ENCODE measurements around the gene COBL. TPM values are rescaled to one million over a fixed set of nuclear protein-coding genes. Genes with fewer than 3 reads are reported as not detected.

The COBL gene
- total RNA-seq, 2 experiments from 2014 or later, result not detected

GRCh38 chr7:51162724-51163329, 153.8 kb downstream of the COBL start:
- no peaks in the 10 kb centered on the region for H3K36me3 Mint-ChIP-seq (ENCODE audit: low read depth)
- H3K9me3 Mint-ChIP-seq, result no peaks in the 10 kb centered on the region
- peak; percentile 92 for DNase-seq
- intact Hi-C loops (cut with micrococcal nuclease), result loop anchor here (1.0 to 5.0 kb wide), 6 partner anchors 40 to 548 kb away; no protein-coding TSS in a partner anchor
- no peak overlapping the region for H3K4me3 Mint-ChIP-seq
- CTCF ChIA-PET, result interaction anchor here (0.6 to 4.6 kb wide), 37 partner anchors 8 to 1070 kb away, joined by 3 to 45 read pairs (median 3); no protein-coding TSS in a partner anchor
- H3K4me1 Mint-ChIP-seq (ENCODE audit: low read depth), result peaks cover 9% of the 10 kb centered on the region
- no peak overlapping the region for H3K27ac Mint-ChIP-seq
- peaks cover 12% of the 10 kb centered on the region for H3K27me3 Mint-ChIP-seq (ENCODE audit: low read depth)

GRCh38 chr7:51161937-51162336, 154.7 kb downstream of the COBL start:
- H3K4me3 Mint-ChIP-seq, result no peak overlapping the region
- peaks cover 9% of the 10 kb centered on the region for H3K4me1 Mint-ChIP-seq (ENCODE audit: low read depth)
- intact Hi-C loops (cut with micrococcal nuclease), result loop anchor here (1.0 to 5.0 kb wide), 10 partner anchors 39 to 1070 kb away; no protein-coding TSS in a partner anchor
- H3K27ac Mint-ChIP-seq, result no peak overlapping the region
- H3K9me3 Mint-ChIP-seq, result no peaks in the 10 kb centered on the region
- DNase-seq, result no peak
- CTCF ChIA-PET, result interaction anchor here (0.6 to 4.6 kb wide), 33 partner anchors 9 to 1072 kb away, joined by 3 to 45 read pairs (median 3); no protein-coding TSS in a partner anchor
- H3K27me3 Mint-ChIP-seq (ENCODE audit: low read depth), result peaks cover 12% of the 10 kb centered on the region
- H3K36me3 Mint-ChIP-seq (ENCODE audit: low read depth), result no peaks in the 10 kb centered on the region

GRCh38 chr7:51160990-51161615, 155.5 kb downstream of the COBL start:
- Mint-ChIP-seq H3K9me3 (no peaks in the 10 kb centered on the region), H3K27ac (no peak overlapping the region), H3K4me1 (ENCODE audit: low read depth) (peaks cover 9% of the 10 kb centered on the region), H3K4me3 (no peak overlapping the region), H3K27me3 (ENCODE audit: low read depth) (peaks cover 14% of the 10 kb centered on the region), H3K36me3 (ENCODE audit: low read depth) (no peaks in the 10 kb centered on the region)
- CTCF ChIA-PET, result interaction anchor here (0.5 to 4.6 kb wide), 59 partner anchors 9 to 1072 kb away, joined by 3 to 45 read pairs (median 4); partner anchors contain the start of gene ZPBP
- intact Hi-C loops (cut with micrococcal nuclease), result loop anchor here (1.0 to 5.0 kb wide), 6 partner anchors 100 to 1069 kb away; no protein-coding TSS in a partner anchor
- peak; percentile 72 for DNase-seq

GRCh38 chr7:51160411-51160810, 156.2 kb downstream of the COBL start:
- peaks cover 15% of the 10 kb centered on the region for H3K27me3 Mint-ChIP-seq (ENCODE audit: low read depth)
- no peak overlapping the region for H3K4me3 Mint-ChIP-seq
- no peaks in the 10 kb centered on the region for H3K36me3 Mint-ChIP-seq (ENCODE audit: low read depth)

GRCh38 chr7:51158742-51159445, 157.7 kb downstream of the COBL start:
- H3K4me1 Mint-ChIP-seq (ENCODE audit: low read depth), result peaks cover 9% of the 10 kb centered on the region
- intact Hi-C loops (cut with micrococcal nuclease), result loop anchor here (10.0 kb wide), 1 partner anchor 174 kb away; no protein-coding TSS in a partner anchor
- CTCF ChIA-PET, result interaction anchor here (1.6 kb wide), 1 partner anchor 17 kb away, joined by 4 read pairs; no protein-coding TSS in a partner anchor

More at GRCh38 chr7:51160411-51160810, 156.2 kb downstream of the COBL start:
- H3K9me3 Mint-ChIP-seq, result no peaks in the 10 kb centered on the region
- H3K27ac Mint-ChIP-seq, result no peak overlapping the region
- CTCF ChIA-PET, result interaction anchor here (0.5 to 4.6 kb wide), 49 partner anchors 9 to 1362 kb away, joined by 3 to 45 read pairs (median 4); partner anchors contain the start of gene ZPBP
- no peak for DNase-seq
- intact Hi-C loops (cut with micrococcal nuclease), result loop anchor here (2.0 to 5.0 kb wide), 3 partner anchors 100 to 483 kb away; no protein-coding TSS in a partner anchor
- peaks cover 9% of the 10 kb centered on the region for H3K4me1 Mint-ChIP-seq (ENCODE audit: low read depth)

GRCh38 chr7:51158211-51158610, 158.4 kb downstream of the COBL start:
- H3K27ac Mint-ChIP-seq, result no peak overlapping the region
- no peak overlapping the region for H3K4me3 Mint-ChIP-seq
- no peaks in the 10 kb centered on the region for H3K36me3 Mint-ChIP-seq (ENCODE audit: low read depth)
- intact Hi-C loops (cut with micrococcal nuclease), result loop anchor here (10.0 kb wide), 1 partner anchor 173 kb away; no protein-coding TSS in a partner anchor
- H3K27me3 Mint-ChIP-seq (ENCODE audit: low read depth), result peaks cover 10% of the 10 kb centered on the region
- no peak for DNase-seq
- no peaks in the 10 kb centered on the region for H3K9me3 Mint-ChIP-seq
- CTCF ChIA-PET, result interaction anchor here (1.6 kb wide), 1 partner anchor 16 kb away, joined by 4 read pairs; no protein-coding TSS in a partner anchor
- H3K4me1 Mint-ChIP-seq (ENCODE audit: low read depth), result peaks cover 6% of the 10 kb centered on the region

More at GRCh38 chr7:51158742-51159445, 157.7 kb downstream of the COBL start:
- H3K27ac Mint-ChIP-seq, result no peak overlapping the region
- no peaks in the 10 kb centered on the region for H3K9me3 Mint-ChIP-seq
- H3K4me3 Mint-ChIP-seq, result no peak overlapping the region
- H3K36me3 Mint-ChIP-seq (ENCODE audit: low read depth), result no peaks in the 10 kb centered on the region
- peaks cover 14% of the 10 kb centered on the region for H3K27me3 Mint-ChIP-seq (ENCODE audit: low read depth)
- no peak for DNase-seq

GRCh38 chr7:51154201-51154600, 162.4 kb downstream of the COBL start:
- Mint-ChIP-seq H3K36me3 (ENCODE audit: low read depth) (no peaks in the 10 kb centered on the region), H3K4me3 (no peak overlapping the region), H3K27ac (no peak overlapping the region), H3K9me3 (no peaks in the 10 kb centered on the region), H3K27me3 (ENCODE audit: low read depth) (peaks cover 9% of the 10 kb centered on the region), H3K4me1 (ENCODE audit: low read depth) (no peaks in the 10 kb centered on the region)
- CTCF ChIA-PET, result interaction anchor here (0.8 to 5.0 kb wide), 3 partner anchors 8 to 182 kb away, joined by 3 to 43 read pairs (median 18); no protein-coding TSS in a partner anchor
- intact Hi-C loops (cut with micrococcal nuclease), result loop anchor here (10.0 kb wide), 1 partner anchor 169 kb away; no protein-coding TSS in a partner anchor
- no peak for DNase-seq

- CTCF ChIA-PET, result interaction anchor here (2.3 to 5.0 kb wide), 3 partner anchors 9 to 12 kb away, joined by 5 to 43 read pairs (median 18); no protein-coding TSS in a partner anchor
- Mint-ChIP-seq H3K27ac (no peak overlapping the region), H3K36me3 (ENCODE audit: low read depth) (no peaks in the 10 kb centered on the region), H3K4me1 (ENCODE audit: low read depth) (no peaks in the 10 kb centered on the region), H3K4me3 (no peak overlapping the region), H3K27me3 (ENCODE audit: low read depth) (peaks cover 7% of the 10 kb centered on the region), H3K9me3 (peaks cover 4% of the 10 kb centered on the region)
- DNase-seq, result no peak
- intact Hi-C loops (cut with micrococcal nuclease), result loop anchor here (10.0 kb wide), 1 partner anchor 168 kb away; no protein-coding TSS in a partner anchor
Observed at GRCh38 chr7:51152706-51153200, 163.9 kb downstream of the COBL start.

GRCh38 chr7:51151455-51151854, 165.2 kb downstream of the COBL start:
- intact Hi-C loops (cut with micrococcal nuclease), result loop anchor here (10.0 kb wide), 1 partner anchor 167 kb away; no protein-coding TSS in a partner anchor

GRCh38 chr7:51150193-51150592, 166.4 kb downstream of the COBL start:
- H3K27ac Mint-ChIP-seq, result no peak overlapping the region
- H3K9me3 Mint-ChIP-seq, result peaks cover 8% of the 10 kb centered on the region
- CTCF ChIA-PET, result interaction anchor here (5.0 kb wide), 2 partner anchors 9 to 12 kb away, joined by 18 to 43 read pairs; no protein-coding TSS in a partner anchor
- no peaks in the 10 kb centered on the region for H3K4me1 Mint-ChIP-seq (ENCODE audit: low read depth)
- no peak for DNase-seq
- H3K36me3 Mint-ChIP-seq (ENCODE audit: low read depth), result no peaks in the 10 kb centered on the region
- H3K27me3 Mint-ChIP-seq (ENCODE audit: low read depth), result peaks cover 4% of the 10 kb centered on the region
- intact Hi-C loops (cut with micrococcal nuclease), result loop anchor here (10.0 kb wide), 1 partner anchor 165 kb away; no protein-coding TSS in a partner anchor
- H3K4me3 Mint-ChIP-seq, result no peak overlapping the region

More at GRCh38 chr7:51151455-51151854, 165.2 kb downstream of the COBL start:
- H3K4me3 Mint-ChIP-seq, result no peak overlapping the region
- no peak for DNase-seq
- CTCF ChIA-PET, result interaction anchor here (0.5 to 5.0 kb wide), 4 partner anchors 10 to 1279 kb away, joined by 3 to 43 read pairs (median 12); no protein-coding TSS in a partner anchor
- peaks cover 7% of the 10 kb centered on the region for H3K27me3 Mint-ChIP-seq (ENCODE audit: low read depth)
- no peaks in the 10 kb centered on the region for H3K36me3 Mint-ChIP-seq (ENCODE audit: low read depth)
- H3K9me3 Mint-ChIP-seq, result peaks cover 8% of the 10 kb centered on the region
- H3K4me1 Mint-ChIP-seq (ENCODE audit: low read depth), result no peaks in the 10 kb centered on the region
- no peak overlapping the region for H3K27ac Mint-ChIP-seq

GRCh38 chr7:51148216-51148615, 168.4 kb downstream of the COBL start:
- no peak for DNase-seq
- CTCF ChIA-PET, result interaction anchor here (0.7 to 1.3 kb wide), 3 partner anchors 15 to 312 kb away, joined by 3 read pairs; no protein-coding TSS in a partner anchor
- intact Hi-C loops (cut with micrococcal nuclease), result no loop called here
- Mint-ChIP-seq H3K4me1 (ENCODE audit: low read depth) (no peaks in the 10 kb centered on the region), H3K36me3 (ENCODE audit: low read depth) (no peaks in the 10 kb centered on the region), H3K27me3 (ENCODE audit: low read depth) (peaks cover 4% of the 10 kb centered on the region), H3K9me3 (peaks cover 8% of the 10 kb centered on the region), H3K27ac (no peak overlapping the region), H3K4me3 (no peak overlapping the region)
